GM19395 (cell line): ENCODE data around the gene FHIT.
"Not testable (repeated sequence)": the region's sequence is repeated elsewhere in the genome, so short reads cannot be mapped to it uniquely, and the experiment has no call there.

ENCODE experiments used
- ATAC-seq: cut with Tn5 transposase; IDR thresholded peaks from one replicate; pipeline ENCODE4 v1.9.1; 2021; ENCODE audit warnings: mild to moderate bottlenecking, moderate library complexity; ENCODE audit not compliant: unreplicated experiment

Gene FHIT

DNA sequence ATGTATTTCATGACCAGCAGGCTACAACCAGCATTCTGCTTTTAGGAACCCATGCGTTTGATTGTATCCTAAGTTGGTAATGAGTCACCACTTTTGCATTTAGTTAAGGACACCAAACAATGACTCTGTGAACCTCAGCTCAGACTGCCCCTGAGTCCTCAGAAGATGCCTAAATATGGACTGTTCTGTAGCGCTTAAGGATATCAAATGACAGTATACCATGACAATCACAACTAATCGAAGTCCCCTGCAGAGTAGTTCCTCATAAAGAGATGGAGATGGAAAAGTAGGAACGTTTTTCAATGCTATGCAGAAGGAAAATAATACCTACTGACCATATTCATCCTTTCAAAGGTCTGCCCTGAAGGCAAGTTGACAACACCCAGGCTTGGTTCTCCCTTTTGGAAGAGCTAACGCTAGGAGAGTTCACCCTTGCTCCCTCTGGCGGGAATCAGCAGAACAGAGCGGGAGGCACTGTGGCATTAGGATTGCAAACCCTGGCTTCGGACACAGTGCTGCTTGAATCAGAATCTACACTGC, 508.6 kb downstream of the FHIT start:
- ATAC-seq, result no peak

DNA sequence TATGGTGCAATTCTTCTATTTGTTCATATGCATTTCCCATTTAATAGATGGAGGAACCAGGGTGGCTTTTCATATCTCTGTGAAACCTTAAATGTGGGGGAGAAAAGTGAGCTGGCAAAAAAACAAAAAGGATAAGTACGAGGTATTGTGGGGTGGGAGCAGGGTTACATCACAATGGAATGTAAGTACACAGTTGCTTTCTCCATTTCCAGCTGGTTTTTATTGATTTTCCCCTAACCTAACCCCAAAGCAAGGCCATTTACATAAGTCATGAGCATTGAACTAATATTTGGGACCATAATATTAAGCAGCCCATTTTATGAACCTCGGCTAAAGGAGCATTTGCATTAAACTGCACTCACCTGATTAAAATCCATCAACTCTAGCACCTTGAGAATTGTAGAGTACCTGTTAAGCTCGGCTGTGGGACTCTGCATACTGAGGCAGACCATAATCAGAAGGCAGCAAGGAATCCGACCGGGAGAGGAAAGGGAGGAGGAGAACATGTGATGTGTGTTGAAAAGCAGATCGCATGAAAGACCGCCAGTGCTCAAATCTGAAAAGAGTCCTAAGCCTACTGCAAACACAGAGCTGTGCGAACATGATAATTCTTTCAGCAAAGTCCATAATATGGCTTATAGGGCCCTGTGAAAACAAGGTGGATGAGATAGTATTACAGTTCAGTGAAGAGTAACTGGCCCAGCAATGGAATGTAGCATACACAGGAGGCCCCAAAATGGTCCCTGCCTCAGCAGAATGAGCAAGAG, 513.4 kb downstream of the FHIT start:
- ATAC-seq, result no peak

DNA sequence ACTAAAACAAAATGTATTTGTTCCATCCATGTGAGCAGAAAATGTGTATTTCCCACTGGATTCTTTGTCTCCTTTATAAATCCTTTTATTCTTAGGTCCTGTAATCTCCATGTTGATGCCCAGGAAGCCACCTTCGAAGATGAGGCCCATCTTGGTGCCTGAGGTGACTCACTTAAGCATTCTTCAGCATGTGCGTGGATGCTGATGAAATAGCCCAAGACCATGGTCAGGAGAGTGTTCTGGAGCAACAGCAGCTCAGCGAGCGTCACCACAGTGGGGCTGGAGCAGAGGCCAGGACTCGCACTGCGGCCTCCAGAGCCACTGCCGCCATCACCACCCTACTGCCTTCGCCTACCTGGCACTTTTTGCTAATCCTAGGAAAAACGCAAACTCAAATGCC, 520.9 kb downstream of the FHIT start:
- no peak for ATAC-seq

DNA sequence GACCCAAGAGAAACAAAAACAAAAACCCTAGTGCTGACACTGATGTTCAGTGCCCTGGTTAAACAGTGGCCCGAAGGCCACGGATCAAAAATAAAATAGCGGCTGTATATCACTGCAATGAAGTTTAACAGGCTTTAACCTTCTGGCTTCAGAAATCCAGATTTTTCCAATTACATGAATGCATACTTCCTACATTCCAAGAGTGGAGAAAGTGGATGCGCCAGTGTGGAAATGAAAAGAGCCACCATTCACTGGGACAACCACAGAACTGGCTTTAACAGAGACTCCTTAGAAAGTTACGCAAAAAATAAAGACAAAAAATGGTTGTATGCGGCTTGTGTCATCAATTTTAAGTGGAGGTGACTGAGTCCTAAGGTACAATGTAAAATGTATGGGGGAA, 522.2 kb downstream of the FHIT start:
- no peak for ATAC-seq

DNA sequence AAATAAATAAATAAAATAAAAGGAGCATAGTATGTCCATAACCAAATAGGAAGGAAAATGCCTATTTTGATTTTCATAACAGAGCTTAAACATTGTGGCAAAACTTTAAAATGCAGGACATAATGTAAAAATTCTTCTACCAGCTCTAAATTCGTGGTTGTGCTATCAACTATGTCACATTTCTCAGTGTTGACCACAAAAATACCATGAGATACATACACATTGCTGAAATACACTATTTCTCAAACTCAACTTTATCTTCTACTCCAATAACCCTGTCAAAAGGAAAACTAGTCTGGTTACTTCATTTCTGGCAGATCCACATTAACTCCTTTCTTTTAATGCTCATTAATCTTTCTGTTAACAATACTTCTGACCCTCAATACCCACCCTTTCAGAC, 523.2 kb downstream of the FHIT start:
- no peak for ATAC-seq

DNA sequence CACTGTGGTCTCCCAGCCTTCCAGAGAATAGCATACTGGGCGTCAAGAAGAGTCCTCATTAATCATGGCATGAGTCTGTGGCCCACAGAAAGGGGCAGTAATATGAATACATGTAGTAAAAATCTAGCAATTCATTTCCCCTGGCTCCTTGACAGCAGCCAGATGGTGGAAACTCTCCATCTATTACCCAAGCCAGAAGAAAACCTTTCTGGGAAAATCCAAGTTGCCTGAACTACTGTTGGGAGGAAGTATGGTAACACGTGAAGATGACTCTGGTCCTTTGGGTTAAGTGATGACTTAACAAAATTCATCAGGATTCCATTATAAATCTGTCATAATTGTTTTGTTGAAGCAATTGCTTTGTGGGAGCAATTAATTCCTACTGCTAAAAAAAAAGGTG, 530.5 kb downstream of the FHIT start:
- no peak for ATAC-seq

DNA sequence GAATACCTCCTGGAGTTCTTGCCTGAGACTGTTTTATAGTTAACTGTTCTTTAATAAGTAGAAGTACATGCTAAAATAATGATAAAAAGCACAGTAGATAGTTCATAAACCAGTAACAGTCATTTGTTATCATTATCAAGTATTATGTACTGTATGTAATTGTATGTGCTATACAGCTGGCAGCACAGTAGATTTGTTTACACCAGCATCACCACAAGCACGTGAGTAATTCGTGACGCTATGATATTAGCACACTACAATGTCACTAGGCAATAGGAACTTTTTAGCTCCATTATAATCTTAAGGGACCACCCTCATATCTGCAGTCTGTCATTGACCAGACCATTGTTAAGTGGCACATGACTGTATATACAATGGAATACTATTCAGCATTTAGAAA, 534.7 kb downstream of the FHIT start:
- no peak for ATAC-seq

DNA sequence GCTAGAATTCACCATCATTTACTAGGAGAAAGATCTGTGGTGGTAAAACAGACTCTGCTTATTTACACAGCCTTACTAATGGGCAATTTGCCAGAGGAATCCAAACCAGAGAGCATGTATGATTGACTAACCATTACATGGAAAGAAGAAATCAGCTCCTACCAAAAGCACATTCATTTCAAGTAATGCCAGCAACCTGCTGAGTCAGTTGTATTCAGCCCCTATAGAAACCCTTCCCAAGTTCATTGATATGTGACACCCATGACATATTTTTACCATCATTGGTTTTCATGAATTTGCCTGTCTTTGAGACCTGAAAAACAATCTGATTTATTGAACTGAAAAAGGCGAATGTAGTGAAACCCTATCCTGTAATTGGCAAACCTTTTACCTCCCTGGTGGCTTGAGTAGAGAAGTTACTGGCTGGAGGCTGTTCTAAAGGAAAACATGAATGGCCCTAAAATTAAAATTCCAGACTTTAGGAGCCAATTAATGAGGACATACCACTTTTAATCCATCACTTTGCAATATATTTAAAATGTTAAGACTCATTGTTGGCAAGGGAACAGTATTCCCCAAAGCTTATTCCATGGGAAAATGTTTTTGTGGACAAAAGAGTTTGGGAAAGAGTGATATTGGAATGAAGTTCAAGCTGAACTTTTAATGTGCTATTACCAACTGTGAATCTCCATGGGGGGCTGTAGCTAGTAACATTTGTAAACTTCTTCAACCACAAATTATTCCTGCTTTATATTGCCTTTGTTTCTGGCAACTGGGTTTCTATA, 542.9 kb downstream of the FHIT start:
- no peak for ATAC-seq

DNA sequence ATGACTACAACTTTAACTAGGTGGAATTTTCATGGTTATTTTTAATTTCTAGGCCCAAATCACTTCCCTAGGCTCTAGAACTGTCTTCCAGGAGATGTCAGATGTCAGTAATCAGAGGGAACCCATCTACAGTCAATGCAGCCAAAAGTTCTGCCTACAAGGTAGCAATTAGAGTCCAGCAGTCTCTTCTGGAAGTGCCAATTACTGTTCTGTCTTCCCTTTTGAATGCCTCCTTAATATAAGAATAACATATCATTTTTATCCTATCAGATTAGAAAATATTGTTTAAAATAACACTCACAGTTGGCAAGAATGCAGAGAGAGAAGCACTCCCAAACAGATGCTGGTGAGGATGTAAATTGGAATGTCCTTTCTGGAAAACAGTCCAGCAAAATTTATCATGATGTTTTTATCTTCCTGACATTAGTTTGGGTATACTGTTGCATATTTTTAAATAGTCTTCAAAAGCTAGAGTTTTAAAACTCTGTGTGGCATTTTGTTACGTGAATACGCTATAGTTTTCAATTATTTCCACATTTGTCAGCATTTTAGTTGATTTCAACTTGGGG, 543.7 kb downstream of the FHIT start:
- no peak for ATAC-seq

DNA sequence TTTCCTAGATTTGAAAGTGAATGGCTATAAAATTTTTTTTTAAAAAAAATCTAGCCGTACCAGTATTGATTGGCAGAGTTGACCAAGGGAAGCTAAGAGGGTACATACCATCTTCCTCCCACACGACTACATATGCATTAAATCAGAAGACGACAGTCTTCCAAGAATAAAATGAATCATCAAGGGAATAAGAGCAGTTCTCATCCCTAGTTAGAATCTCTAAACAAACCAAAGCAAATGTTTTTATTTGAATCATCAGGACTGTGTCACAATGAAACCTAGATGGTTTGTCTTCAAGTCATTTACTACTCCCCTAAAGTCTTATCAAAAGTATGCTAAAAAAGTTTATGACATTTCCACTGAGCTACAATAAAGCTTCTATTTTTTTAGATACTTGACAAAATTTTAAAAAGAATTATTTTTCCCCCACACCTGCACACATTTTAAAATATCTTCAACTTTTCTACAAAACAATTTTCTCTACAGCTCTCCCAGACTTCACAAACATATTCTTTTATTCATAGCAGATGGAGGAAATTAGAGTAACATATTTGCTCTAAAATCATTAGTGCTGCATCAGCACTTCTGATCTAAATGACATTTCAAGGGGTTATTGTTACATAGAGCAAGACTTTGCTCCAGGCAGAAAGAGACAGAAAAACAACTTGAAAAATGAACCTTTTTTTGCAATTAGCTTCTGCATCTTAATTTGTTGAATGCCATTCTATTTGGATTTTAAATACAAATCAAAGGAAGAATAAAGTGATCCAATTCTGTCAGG, 547.1 kb downstream of the FHIT start:
- ATAC-seq, result no peak

DNA sequence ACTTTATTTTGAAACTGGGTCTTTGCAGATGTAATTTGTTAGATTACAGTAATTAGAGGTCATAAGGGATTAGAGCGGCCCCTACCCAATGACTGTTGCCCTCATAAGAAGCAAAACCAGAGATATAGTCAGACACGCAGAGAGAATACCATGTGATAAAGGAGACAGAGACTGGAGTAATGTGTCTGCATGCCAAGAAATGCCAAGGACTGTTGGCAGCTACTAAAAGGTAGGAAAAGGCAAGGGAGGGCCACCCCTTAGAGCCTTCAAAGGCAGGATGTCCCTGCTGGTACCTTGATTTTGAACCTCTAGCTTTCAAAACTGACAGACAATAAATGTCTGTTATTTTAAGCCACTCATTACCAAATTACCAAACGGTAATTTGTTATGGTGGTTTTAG, 548.2 kb downstream of the FHIT start:
- ATAC-seq, result no peak

DNA sequence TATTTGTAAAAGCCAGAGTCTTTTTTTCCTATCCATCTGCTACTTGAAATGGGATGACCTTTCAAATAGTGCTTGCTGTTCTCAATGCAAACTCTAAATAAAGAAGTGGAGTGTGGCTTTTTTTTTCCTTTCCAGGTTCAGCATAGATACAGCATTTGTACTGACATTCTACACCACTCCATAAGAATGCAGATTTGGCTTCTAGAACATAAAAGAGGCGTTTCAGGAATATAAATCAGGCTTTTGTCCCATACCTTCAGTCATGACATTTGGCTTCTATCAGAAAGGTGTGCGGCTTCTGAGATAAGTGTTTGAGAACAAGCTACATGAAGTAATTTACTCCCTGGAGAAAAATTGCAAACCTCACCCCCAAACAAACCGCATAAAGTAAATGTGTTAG, 553.1 kb downstream of the FHIT start:
- ATAC-seq, result no peak

DNA sequence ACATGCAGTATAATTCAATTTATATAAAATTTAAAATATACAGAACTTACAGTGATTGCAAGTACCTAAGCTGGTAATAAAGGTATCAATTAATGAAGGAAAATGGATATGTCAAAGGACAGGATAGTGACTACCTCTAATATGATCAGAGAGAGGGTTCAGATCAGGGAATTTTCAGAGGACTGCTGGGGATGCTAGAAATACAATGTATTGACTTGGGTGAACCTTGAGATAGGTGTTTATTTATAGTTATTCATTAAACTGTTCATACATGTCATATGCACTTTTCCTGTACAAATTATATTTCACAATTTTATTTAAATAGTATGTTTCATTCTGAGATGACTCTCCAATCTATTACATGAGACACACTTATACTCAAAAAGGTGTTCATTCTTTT, 554.1 kb downstream of the FHIT start:
- no peak for ATAC-seq

DNA sequence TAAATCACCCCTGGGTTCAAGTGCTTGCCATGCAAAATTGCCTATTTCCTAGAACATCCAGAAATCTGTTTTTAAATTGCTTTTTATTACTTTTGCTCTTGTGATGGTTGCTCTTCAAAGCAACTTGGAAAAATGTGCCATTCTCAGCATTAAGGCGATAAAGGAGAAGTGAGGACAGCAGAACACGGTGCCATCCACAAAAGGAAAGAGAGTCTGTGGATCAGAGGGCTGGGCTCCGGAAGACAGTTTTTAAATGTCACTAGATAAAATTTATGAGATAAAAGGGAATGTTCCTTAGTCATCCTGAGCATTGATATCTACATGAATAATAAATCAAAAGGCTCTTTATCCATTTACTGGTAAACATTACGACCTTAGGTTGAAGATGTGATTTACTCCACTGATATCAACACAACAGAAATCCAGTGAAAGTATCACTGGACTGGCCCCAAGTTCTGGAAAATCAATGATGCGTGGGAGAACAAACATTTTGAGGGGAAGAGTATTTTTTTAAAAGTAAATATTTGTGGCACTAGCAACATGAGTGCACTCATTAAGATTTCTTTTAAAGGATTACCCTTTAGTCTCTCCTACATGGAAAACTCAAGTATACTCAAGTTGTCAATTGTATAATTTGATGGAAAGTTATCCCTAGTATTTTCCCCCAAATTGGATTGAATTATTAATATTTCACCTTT, 554.7 kb downstream of the FHIT start:
- no peak for ATAC-seq

DNA sequence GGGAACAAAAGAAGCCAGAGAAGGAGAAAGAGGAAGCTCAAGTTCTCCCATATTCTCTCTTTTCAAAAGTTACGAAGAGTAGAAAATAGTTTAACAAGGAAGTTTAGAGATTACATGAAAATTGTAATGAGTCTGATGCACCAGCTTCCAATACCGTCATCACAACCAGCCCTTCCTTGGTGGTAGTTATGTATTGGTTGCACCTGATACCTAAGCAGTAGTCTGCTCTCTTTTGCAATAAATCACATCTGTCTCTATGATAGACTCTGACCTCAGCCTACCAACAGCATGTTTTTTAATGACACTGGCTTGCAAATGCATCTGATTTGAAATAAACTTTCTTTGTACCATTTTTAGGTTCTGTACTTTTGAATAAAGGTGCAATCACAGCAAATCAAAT, 575.8 kb downstream of the FHIT start:
- ATAC-seq, result no peak

DNA sequence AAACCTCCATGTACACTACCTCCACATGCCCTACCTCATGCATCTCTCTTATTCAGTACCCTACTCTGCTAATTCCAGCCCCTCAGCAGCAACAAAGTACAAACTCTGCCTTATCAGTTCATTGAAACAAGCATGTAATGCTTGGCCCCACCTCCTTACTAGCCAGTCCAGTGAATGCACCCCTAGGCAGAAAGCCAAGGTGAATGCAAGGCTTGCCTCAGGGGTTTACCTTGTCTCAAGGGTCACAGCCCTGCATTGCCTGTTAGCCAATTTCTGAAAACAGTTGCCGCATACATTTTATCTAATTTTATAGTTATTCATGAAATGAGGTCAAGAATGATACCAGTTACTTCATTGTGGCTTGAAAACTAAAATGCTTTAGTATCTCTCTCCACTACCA, 576.4 kb downstream of the FHIT start:
- no peak for ATAC-seq

DNA sequence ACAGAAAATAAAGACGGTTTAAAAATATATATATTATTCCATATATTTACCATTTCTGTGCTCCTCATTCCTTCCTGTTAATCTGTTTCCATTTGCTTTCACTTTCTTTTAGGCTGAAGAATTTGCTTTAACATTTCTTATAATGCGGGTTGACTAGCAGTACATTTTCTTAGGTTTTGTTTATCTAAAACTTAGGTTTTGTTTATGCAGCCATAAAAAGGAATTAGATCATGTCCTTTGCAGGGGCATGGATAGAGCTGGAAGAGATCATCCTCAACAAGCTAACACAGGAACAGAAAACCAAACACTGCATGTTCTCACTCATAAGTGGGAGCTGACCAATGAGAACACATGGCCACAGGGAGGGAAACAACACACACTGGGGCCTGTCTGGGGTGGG, 578.1 kb downstream of the FHIT start:
- no peak for ATAC-seq

DNA sequence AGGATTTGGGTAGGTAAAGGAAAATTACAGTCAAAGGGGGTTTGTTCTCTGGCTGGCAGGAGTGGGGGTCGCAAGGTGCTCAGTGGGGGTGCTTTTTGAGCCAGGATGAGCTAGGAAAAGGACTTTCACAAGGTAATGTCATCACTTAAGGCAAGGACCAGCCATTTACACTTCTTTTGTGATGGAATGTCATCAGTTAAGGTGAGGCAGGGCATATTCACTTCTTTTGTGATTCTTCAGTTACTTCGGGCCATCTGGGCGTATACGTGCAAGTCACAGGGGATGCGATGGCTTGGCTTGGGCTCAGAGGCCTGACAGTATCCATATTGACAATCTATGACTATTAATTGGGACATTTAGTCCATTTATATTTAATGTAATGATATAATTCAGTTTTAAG, 578.9 kb downstream of the FHIT start:
- not testable (repeated sequence) for ATAC-seq

DNA sequence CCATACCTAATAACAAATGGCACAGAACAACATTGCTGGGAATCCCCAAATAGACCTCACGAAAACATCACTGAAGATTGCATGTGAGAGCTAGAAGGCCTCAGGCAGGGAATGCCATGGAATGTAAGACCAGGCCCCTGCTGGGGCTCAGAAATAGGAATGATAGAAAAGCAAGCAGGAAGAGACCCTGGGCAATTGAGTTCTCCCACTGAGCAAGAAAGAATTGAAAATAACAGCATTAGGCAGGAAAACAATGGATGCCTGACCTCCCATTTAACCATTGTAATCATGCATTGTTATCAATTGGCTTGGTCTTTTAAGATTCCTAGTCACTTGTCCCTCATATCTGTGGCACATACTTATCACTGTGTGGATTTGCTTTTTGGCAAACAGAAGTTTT, 581.6 kb downstream of the FHIT start:
- ATAC-seq, result no peak

DNA sequence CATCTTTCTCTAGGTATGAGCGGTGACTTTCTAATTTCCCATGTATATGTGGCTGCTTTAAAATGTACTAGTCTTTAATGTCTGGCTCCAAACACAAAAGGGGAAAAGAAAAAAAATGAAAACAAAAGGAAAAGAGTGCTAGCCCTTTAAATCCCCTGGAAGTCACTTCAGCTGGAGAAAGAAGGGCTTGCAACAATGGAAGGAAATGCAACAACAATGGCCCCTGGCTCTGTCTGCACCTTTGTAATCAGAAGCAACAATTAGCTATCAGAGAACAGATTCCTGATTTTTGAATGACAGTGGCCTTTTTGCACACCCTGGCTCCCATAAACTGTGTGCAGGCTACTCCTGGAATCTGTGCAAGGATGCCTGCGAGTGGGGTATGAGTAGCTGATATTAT, 591.2 kb downstream of the FHIT start:
- ATAC-seq, result no peak

DNA sequence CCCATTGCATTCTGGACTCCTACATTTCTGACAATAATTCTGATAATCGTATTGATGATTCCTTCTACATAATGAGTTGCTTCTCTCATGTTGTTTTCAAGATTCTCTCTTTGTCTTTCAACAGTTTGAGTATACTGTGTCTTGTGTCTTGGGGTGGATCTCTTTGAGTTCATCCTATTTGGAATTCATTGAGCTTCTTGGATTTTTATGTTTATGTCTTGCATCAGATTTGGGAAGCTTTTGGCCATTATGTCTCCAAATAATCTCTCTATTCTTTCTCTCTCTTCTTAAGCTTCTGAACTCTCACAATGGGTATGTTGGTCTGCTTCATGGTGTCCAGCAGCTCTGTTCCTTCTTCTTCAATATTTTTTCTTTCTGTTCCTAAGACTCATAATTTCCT, 592.2 kb downstream of the FHIT start:
- no peak for ATAC-seq
